ENCODE measurements around the gene PHC2.

Gene PHC2

DNA sequence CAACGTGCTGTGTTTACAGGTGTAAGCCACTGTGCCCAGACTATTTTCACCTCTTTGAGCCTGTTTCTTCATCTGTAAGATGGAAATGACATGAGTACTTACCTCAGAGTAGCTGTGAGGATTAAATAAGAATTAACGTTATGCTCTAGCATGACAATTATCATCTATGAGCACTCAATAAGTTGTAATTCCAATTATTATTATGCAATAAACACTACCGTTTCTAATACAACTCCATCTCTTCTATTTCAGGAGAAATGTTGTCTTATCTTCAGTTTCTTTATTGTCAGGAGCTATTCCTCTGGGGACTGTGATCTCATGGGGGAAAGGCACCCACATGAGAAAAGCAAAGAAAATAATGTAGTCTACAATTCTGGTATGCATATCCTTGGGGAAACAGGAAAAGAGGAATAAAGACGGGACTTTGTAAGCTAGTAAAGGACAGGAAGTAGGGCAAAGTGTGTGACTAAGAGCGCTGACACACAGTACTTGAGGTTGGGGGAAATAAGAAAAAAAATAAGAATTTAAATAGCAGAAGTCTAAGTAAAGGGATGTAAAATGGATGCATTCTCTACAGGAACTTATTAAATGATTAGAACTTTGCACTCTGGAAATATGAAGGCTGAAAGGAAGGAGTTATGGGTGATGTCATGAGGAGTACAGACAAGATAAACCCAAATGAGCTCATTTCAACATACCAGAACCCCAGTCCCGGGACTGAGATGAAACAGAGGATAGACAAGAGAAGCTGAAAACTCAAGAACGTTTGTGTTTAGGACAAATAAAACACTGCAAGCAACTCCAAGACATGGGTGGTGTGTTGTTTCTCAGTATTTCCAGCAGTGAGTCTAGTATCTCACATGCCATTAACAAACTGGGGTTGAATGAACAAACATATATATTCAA is 9.8 kb downstream of the PHC2 start:
- no peak for FAIRE-seq

DNA sequence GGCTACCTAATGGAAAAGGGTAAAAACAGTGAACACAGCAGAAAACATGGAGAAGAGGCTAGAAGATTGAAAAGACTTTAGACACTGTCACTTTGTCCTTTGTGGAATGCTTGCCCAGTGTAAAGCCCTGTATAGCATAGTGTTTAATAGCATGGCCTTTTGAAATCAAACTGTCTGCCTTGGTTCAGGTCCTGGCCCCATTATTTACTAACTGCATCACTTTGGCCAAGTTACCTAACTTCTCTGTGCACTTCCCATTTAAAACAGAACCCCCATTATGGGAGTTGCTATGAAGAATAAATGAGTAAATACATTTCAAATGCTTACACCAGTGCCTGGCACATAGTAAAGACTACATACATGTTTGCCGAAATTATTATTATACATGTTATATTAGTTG is 12.1 kb downstream of the PHC2 start:
- no peak for FAIRE-seq

DNA sequence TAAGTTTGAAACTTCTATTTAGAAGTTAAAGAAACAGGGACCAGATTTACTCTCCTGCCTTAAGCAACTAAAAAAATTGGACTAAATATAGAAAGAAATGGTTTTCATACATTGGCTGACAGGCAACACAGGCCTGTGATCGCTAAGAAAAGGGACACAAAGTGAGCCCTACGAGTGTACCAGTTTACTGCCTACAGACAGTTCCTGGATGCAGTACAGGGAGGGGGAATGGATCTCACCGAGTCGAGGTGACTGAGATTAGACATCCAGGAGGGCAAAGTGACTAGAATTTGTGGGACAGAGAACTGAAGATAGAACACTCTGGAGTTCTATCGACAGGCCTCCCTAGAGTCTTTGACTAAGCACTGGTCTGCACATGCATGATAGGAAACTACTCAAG is 16.0 kb downstream of the PHC2 start:
- no peak for FAIRE-seq

DNA sequence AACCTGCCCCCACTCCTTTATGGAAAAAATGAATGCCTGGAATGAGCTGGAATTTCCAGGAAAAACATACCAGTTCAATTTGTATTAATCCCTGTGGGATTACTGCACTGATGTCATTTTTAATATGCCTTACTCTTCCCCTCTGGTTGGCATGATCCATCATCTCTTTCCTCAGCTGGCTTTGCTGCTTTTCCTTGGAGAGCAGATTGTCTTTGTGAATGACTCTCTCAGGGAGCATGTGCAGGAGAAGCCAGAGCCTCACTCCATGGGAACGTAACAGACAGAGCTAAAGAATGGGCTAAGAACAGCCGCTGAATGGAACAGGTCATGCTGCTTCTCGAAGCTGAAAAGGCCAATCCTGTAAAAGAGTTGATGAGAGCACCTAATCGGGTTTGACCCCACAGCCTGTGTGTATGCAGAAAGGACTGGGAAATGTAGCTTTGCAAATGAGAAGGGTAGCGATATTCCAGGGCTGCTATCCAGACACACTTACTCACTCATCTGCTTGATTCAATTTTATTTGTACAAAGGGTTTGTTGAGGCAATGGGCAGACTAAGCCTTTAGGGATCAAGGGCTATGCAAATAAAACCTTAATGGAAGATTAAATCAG is 20.7 kb downstream of the PHC2 start:
- FAIRE-seq: no peak

DNA sequence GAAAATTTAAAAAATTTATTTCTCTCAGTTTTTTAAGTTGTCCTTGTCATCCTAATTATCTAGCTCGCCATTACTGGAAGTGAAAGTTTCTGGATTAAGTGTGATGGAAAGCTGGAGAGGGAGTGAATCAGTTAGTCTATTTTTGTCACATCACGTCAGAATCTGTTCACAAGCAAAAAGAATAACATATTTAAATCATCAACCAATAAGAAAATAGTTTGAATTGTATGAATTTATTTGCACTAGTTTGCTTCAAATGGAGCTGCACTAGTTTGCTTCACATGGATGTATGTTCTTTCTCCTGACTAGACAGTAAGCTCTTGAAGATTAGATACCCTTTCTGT is 22.8 kb downstream of the PHC2 start:
- FAIRE-seq: peak; percentile 55

DNA sequence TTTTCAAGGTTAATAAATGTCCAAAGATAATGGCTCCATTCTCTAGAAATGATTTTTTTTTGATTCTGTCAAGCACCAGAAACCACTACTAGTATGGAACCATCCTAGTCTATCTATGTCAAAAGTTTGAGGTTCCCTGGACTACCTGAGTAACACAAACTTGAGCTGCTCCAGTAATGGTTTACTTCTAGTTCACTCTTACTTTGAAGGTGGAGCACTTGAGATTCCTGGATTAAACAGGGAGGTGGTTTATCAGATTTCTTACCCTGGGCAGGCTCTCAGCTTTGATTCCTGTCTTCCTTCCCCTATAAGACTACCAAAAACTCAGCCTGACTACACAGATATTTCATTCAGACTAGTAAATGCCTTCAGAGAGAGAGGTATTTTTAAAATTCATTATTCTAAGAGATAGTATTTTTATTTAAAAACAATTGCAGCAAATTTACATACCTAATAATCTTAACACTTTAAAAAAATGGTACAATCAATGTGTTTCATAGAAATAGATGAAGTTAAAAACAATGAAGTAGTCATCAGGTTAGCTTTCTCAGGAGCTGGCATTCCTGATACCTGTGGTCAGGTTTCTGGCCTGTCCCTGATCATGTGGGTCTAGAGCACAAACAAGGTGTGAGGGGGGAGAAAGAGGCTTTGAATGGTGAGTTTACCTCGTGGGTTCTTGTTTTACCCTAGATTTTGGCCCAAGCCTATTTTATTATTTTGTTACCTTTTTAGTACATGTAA is 23.4 kb downstream of the PHC2 start:
- no peak for FAIRE-seq

DNA sequence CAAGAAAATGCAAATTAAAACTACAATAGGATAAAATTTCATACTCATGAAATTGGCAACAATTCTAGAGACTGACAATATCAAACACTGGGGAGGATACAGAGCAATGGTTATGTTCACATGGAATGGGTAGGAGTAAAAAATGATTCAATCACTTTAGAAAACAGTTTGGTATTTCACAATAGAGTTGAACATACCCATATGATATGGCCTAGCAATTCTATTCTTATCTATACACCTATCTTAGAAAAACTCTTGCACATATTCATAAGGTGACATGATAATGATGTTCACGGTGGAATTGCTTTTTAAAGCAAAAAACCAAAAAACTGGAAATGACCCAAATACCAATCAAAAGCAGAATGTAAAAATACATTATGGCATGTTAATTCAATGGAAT is 28.7 kb downstream of the PHC2 start:
- FAIRE-seq: no peak

DNA sequence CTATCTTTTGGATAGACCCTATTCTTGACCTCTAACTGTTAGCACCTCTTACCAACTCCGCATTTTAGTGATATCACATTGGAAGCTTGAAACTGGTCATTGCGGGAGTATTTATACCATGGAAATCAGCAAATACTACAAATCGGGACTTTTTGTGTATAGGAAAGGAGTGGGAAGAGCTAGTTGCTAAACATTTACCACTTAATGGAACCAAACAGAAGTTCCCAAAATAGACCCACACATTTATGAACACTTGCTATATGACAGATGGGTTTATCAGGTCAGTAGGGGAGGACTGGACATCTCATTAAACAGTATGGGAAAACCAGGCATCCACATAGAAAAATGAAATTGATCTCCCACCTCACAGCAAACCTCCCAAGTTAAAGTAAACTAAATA is 29.4 kb downstream of the PHC2 start:
- FAIRE-seq: no peak

DNA sequence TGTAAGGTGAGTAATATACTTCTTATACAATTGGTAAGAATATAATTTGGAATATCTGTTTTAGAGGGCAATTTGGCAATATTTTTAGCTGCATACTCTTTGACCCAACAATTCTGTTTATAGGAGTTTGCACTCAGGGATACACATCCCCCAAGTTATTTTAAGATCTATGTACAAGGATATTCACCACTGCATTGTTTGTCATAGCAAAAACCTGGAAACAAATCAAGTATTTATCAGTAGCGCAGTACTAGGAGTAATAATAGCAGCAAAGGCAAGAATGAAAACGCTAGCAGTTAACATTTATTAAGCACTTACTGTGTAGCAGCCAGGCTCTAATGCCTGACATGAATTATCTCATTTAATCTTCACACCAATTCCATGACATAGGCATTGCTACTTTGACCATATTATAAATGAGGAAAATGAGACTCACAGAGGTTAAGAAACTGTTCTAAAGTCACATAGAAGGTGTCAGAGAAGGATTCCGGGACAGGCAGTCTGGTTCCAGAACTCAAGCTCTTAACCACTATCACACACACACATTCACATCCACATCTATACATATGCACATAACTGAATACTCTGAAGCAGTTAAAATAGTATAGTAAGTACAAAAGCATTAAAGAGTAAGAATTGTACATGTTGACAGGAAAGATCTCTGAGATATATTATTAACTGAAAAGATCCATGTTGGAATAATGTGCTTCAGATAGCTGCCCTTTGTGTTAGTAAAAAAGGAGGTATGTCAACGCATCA is 30.6 kb downstream of the PHC2 start:
- FAIRE-seq: no peak

DNA sequence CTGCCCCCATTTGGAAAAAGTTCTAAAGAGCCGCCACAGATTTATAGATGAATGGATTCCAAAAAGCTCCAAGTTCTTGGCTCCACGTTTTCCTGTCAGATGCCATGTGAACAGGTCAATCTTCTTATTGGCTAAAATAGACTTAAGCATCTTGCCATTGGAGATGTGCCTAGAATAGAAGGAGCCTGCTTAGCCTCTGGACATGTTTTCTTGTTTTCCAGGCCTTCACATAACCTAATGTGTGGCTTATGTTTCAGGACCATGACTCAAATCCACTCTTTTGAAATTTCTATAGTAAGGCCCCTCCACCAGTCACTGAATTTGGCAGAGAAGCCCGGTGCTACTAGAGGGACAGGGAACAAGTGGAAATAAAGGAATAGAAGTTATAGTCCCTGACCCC is 31.5 kb downstream of the PHC2 start:
- no peak for FAIRE-seq

DNA sequence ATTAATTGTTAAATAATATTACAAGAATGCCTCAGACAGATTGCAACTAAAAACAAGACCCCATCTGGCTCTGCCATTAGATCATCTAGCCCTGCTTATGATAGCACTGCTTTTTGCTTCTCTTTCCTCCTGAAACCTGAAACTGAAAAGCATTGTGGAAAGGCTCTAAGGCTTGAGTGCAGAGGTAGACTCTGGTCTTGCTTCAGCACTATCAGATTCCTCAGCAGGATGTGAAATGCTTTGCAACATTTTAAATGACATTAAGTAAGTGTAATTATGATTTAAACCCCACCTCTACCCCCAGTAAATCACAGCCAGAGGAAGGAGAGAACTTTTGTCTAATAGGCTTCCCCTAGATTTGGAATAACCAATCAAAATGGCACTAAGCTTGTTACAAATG is 32.9 kb downstream of the PHC2 start:
- FAIRE-seq: no peak

DNA sequence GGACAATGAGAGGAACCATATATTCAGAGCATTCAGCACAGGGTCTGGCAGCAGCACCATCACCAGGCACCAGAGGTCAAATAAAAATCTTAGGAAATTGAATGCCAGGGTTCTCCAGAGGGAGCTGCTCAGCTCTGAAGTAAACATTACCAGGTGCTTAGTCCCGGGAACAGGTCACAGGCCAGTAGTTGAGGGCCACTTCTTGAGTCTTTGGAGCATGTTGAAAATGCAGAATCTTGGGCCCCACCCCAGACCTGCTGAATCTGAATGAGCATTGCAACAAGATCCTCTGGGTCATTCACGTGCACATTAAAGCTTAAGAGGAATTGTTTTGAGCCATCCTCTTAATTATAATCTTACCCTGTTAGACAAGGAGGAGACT is 33.8 kb downstream of the PHC2 start:
- no peak for FAIRE-seq

DNA sequence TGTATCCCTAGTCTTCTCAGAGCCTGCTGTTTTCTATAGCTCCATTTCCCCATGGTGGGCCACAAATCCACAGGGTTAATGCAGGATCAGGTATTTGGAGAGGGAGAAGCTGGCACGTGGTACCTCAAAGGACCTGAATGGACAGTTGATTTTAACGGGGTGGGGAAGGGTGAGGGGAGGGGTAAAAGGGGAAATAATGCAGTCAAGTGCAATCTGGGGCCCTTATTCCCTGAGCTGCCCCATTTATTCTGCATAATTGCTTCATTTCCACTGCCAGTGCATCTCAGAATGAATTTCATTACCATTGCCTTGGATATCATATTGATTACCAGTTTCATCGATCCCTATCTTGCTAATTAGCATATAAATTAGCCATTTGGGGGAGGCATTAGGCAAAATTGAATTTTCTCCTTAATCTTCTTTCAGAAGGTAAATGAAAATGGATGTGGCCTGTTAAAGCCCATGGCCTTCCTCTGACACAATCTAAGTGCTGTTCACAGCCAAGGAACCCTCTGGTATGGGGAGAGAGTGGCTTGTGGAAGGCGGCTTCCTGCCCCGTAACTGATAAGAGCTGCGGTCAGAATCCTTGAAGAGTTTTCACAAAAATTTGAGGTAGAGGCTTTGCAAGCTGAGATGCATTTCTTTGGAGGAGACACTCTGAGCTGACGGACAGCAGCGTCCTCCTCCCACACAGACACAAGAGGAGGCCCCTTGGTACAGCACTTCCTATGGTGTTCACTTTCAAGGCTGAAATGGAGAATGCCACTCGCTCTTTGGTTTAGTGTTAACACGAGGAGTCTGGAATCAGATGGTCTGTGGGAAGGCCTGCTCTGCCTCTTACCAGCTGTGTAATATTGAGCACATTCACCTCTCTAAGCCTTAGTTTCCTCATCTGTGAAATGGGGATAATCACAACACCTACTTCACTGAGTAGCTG is 34.4 kb downstream of the PHC2 start:
- no peak for FAIRE-seq

DNA sequence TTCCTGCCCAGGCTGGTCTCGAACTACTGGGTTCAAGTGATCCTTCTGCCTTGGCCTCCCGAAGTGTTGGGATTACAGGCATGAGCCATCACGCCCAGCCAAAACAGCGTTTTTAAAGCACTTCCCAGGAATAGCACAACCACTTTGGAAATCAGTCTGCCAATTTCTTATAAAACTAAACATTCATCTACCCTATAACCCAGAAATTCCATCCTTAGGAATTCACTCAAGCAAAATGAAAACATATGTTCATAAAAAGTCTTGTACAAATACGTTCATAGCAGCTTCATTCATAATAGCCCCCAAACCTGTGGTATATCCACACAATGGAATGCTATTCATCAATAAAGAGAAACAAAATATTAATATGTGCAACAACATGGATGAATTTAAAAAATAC is 36.1 kb downstream of the PHC2 start:
- FAIRE-seq: no peak

DNA sequence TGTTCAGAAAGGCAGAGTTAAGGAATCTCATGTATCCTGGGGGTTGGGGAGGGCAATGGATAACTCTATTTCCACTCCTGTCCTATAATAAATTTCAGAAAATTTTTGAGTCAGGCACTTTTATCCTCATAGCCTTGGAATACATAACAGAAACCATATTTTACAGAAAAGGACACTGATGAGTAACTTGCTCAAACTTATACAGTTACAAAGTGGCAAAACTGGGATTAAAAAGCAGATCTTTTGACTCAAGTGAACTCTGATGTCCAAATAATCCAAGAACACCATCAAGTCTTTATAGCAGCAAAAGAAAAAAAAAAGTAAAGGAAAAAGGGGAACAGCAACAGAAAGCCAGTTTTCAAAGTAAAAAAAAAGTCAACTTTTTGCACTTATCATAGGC is 36.9 kb downstream of the PHC2 start:
- FAIRE-seq: no peak

DNA sequence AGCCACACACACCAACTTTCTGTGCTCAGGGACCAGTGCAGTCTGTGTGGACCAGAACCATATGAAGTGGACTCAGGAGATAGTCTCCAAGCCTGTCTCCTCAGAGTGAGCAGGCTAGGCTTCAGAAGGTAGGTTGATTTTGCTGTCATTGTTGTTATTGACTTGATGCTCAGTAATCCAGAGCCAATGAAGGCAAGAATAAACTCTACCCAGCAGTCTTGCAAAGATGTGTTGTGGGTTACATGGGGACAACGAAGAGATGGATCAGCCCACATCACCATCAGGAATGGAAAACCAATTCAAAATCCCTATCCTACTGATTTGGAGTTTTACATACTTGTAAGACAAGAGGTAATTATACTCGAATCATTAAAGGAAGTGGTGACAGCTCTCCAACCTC is 37.4 kb downstream of the PHC2 start:
- no peak for FAIRE-seq

DNA sequence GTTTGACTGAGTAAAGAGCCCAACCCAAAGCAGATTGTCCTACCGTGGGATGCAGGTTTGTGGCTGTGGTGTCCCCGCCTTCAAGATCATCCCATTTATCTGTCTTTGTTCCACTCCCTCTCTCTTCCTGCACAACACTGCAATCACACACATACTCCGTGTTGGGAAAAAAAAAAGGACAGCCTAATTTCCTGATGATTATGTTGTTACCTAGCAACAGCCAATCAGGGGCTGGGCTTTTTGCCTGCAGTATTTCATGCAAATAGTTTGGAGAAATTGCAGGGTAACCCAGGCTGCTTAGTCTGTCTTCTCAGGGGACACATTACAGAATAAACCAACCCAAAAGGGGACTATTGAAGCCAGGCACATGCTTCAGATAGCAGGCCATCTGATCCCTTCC is 38.3 kb downstream of the PHC2 start:
- no peak for FAIRE-seq

DNA sequence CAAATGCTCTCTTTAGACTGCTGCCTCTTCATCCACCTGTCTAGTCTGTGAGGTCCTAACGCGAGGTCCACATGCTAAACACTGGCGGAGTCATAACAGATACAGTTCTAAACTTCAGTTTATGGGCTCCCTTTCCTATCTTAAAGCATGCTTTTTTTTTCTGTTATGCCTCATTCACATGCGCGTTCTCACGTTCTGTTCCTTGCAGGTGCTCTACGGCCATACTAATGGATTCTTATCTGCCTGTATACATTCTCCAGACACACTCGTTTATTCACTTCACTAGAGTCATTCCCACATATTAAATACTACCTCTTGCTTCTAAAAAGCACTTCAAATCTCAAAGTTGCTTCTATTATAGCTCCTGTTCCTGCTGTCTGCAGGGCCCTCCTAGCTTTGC is 38.7 kb downstream of the PHC2 start:
- FAIRE-seq: no peak

DNA sequence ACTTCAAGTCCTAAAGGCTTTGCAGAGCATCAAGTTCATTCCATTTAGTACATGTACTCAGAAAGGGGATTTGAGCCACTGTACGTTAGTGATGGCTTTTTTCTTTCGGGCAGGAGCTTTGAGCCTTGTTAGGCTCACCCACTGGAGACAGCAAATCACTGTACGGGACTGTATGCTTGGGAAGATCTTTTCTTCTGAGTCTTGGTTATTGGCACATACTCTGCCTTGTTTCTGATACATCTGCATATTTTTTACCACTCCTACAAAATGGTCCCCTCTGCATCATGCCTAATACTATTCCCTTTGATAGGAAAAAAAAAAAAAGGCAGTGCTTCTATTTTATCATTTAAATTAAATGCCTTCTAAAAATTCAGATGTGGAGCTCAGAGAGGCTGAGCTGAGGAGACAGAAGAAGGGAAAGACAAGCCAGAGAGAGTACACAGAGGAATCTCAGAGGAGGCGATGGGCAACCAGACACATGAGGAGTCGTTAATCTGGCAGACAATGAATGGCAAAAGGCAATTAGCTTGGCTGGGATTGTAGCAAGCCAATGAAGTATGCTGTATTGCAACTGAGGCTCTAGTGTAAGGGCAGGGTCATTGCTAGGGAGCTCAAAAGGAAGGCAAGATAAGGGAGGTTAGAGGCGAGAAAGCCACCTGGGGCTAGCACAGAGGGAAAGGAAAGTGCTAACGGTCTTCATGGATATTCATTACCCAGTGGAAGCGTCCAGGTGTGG is 39.4 kb downstream of the PHC2 start:
- no peak for FAIRE-seq

DNA sequence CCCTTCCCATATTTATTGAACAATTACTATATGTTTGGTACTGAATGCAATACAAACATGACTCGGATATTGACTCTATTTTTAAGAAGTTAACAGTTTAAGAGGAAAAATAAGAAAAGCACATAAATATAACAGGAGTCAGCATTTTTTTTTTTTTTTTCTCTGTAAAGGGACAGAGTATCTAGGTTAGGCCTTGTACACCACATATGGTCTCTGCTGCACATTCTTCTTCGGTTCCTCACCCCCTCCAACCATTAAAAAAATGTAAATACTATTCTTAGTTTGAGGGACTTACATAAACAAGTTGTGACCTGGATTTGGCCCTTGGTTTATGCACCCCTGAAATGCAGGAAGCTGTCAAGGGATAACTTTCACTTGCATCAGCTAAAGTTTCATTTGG is 40.4 kb downstream of the PHC2 start:
- peak; percentile 93 for FAIRE-seq
